IPS-11a (cell line): ENCODE results near the gene XXYLT1.

Experiments
- H3K4me3 ChIP-seq: one replicate; pipeline ENCODE4 v1.5.1; 2013; ENCODE audit warnings: low read depth, low read length, control low read depth

Gene XXYLT1

GRCh38 chr3:195139091-195139875 lies 131.7 kb downstream of the XXYLT1 start:
- H3K4me3 ChIP-seq: no peak overlapping the region

GRCh38 chr3:195137638-195138588 lies 133.0 kb downstream of the XXYLT1 start:
- no peak overlapping the region for H3K4me3 ChIP-seq

GRCh38 chr3:195135917-195136316 lies 135.0 kb downstream of the XXYLT1 start:
- H3K4me3 ChIP-seq: no peak overlapping the region

DNA sequence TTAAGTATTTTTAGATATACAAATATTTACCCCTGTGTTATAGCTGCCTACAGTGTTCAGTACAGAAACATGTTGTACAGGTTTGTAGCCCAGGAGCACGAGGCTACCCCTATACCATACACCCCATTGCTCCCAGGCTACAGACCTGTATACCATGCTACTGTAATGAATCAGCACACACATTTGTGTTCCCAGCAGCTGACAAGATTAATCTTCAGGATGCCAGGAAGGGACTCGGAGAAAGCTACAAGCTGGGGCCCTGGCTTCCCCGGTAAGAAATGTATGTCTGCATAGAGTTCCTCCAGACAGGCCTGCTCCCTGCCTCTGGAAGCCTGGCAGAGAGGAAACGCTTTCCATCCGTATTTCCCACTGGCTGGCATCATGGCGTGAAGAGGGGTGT lies 136.5 kb downstream of the XXYLT1 start:
- H3K4me3 ChIP-seq: no peak overlapping the region

- H3K4me3 ChIP-seq: no peak overlapping the region
These were observed 137.5 kb downstream of the XXYLT1 start for GRCh38 chr3:195133462-195133861.

GRCh38 chr3:195133013-195133412 lies 137.9 kb downstream of the XXYLT1 start:
- H3K4me3 ChIP-seq: no peak overlapping the region

GRCh38 chr3:195131176-195131575 lies 139.8 kb downstream of the XXYLT1 start:
- H3K4me3 ChIP-seq: no peak overlapping the region

- H3K4me3 ChIP-seq: no peak overlapping the region
These were observed 141.1 kb downstream of the XXYLT1 start for GRCh38 chr3:195129644-195130492.

DNA sequence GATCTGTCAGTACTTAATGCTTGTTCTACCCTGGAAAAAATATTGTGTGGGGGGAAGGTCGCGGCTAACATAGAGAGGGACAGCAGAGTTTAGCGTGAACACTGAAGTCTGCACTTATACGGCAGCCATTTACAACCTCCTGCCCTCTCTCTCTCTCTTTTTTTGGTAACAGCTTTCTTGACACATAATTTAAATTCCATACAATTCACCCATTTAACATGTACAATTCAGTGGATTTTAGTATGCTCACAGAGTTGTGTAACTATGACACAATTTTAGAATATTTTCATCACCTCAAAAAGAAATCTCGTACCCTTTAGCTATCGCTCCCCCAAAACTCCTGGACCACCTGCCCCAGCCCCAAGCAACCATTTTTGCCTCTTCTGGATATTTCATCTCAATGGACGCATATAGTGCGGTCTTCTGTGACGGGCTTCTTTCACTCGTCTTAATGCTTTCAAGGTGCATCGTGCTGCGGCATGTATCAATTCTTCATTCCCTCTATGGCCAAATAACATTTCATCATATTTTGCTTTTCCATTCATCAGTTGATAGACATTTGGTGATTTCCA lies 141.8 kb downstream of the XXYLT1 start:
- no peak overlapping the region for H3K4me3 ChIP-seq

GRCh38 chr3:195128255-195129071 lies 142.5 kb downstream of the XXYLT1 start:
- no peak overlapping the region for H3K4me3 ChIP-seq

- no peak overlapping the region for H3K4me3 ChIP-seq
These were observed 144.8 kb downstream of the XXYLT1 start for GRCh38 chr3:195126056-195126605.

DNA sequence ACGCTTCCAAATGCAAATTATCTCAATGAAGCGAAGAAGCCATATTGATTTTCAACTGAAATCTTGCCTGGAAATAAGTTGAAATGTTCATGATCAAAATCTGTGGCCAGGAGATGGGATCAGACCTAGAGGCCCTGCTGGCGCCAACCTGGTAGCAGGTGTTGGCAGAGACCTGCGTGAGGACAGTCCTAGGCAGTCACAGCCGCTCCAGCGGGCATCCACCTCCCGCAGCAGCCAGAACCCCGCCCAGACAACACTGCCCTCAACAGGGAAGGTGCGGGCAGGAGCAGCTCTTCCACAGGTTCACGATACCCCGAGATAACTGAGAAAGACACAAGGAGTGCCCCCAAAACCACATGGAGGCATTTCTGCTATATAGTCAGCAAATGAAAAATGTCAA lies 145.3 kb downstream of the XXYLT1 start:
- H3K4me3 ChIP-seq: no peak overlapping the region

DNA sequence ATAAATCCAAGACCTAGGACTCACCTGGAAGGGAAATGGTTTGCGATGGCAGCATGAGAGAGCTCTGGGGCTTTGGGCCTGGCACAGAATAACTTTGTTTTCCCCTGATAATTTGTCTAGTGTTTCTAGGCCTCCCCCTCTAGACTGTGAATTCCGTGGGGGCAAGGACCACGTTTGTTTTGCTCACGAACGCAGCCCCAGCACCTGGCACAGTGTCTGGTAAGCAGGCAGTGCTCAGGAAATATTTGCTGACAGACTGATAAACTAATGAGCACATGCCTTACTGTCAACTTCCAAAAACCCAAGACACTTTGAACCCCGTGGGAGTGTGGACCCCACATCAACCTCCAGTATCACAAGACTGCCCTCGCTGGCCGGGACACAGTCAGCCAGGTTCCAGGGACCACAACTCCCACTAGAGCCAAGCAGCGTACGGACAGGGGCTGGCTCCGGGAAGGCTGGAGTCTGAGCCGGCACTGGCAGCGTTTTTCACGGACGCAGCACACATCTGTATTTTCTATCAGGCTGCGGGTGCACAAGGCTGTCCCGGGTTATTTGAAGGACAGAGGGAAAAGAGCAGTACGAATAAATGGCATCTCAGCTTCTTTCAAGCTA lies 146.5 kb downstream of the XXYLT1 start:
- no peak overlapping the region for H3K4me3 ChIP-seq

- no peak overlapping the region for H3K4me3 ChIP-seq
These were observed 147.7 kb downstream of the XXYLT1 start for GRCh38 chr3:195123281-195123691.

DNA sequence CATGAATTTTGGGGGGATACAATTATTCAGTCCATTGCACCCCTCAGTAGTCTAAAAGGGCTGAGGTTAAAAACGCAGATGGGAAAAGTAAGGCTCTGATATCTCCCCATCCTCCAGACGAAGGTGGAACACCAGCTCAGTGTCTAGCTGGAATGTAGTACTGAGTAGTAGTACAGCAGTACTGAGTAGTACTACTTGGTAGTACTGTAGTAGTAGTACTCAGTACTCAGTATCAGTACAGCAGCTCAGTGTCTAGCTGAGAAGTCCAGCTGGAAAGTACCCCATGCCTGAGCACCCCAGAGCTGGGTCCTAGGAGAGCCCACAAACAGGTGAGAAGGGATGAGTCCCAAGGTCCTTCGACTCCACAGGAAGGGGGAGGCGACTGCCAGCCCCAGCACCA lies 148.7 kb downstream of the XXYLT1 start:
- no peak overlapping the region for H3K4me3 ChIP-seq

DNA sequence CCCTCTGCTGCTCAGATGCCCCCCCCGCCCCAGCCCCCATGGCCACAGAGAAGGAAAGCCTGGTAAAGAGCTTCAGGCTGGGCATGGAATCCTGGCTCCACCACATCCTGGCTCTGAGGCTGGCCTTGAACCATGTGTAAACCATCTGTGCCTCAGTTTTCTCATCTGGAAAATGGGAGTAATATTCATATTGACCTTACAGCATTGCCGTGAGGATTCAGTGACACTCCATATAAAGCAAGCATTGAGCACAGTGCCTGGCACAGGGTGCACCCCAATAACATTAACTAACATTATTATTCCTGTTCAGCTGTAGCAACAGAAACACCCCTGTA lies 150.7 kb downstream of the XXYLT1 start:
- H3K4me3 ChIP-seq: no peak overlapping the region

DNA sequence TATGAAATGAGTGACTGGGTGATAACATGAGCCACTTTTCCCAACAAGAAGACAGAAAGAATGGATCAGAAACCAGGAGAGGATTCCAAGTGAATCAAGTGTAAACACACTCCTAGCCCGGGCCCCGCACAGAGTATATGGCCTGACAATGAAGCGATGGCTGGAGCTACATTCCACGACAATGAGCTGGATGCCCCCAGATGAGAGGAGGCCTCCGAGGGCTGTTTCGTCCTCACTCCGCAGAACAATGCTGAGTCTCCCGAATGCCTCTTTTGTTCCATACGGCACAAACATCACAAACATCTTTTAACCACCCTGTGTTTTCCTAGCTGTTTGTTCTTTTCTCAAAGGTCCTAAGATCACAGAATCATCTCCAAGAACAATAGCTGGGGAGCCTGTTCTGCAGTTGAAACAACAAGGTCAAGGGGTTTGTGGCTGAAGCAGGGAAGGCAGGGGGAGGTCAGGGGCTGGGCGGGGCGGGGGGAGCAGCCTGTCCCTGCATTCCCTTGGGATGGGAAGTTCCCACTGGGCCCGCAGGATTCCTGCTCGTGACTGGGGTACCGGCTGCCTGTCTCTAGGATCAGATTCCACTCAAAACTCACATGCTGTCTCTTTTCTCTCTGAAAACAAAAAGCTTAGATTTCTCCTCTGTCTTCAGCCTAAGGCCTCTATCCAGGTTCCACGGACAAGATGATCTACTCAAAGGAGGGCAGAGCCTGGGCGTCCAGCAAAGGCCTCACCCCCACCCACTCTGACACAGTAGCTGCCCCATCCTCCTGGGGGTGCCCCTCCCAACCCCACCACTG lies 151.3 kb downstream of the XXYLT1 start:
- H3K4me3 ChIP-seq: no peak overlapping the region

GRCh38 chr3:195118671-195119070 lies 152.3 kb downstream of the XXYLT1 start:
- no peak overlapping the region for H3K4me3 ChIP-seq
